Upper lobe of right lung (tissue), 1 donor: ENCODE measurements around the gene MRPL40. TPM values are rescaled to one million over a fixed set of nuclear protein-coding genes. Genes with fewer than 3 reads are reported as not detected.

Experiments used
- ATAC-seq: fragments of 200-7000 bp; cut with Tn5 transposase; one replicate; pipeline ENCODE4 v1.9.1; 2020; ENCODE audit warnings: mild to moderate bottlenecking, moderate library complexity
- DNase-seq: peaks from one replicate; pipeline ENCODE4 v3.0.0-alpha.2; 2020
- H3K27ac ChIP-seq: fragments of 200-600 bp; one replicate; pipeline ENCODE4 v1.8.0; 2022
- H3K27me3 ChIP-seq: fragments of 200-600 bp; one replicate; pipeline ENCODE4 v1.8.0; 2022; ENCODE audit warnings: mild to moderate bottlenecking
- H3K36me3 ChIP-seq: fragments of 200-600 bp; one replicate; pipeline ENCODE4 v1.8.0; 2022
- H3K4me1 ChIP-seq: fragments of 200-600 bp; one replicate; pipeline ENCODE4 v1.8.0; 2022
- H3K4me3 ChIP-seq: fragments of 200-600 bp; one replicate; pipeline ENCODE4 v1.8.0; 2022; ENCODE audit warnings: mild to moderate bottlenecking
- H3K9me3 ChIP-seq: fragments of 200-600 bp; one replicate; pipeline ENCODE4 v1.8.0; 2022
- CTCF ChIP-seq: fragments of 200-600 bp; IDR thresholded peaks from one replicate; pipeline ENCODE4 v1.8.0; 2022; ENCODE audit warnings: antibody characterized with exemption
- intact Hi-C: fragments of 100-400 bp; cut with DNase I; formaldehyde crosslinking; loops from one replicate; pipeline ENCODE4 v1.11.0; 2022
- total RNA-seq: library from RNA; stranded (reverse); fragmentation: NEBNext Ultra II Directional; extraction: Animal tissue kit (Norgen Biotek cat#: 25700); gene quantifications from one replicate; pipeline ENCODE4 v1.2.1, GENCODE V29; 2021
- donor health status: DM: no; HTN: yes; CAD: no; lungs with severe emphysema.

Gene MRPL40
- total RNA-seq, 1 donor from 2014 or later = 20.5 TPM

- TF ChIP-seq CTCF = no peak
- Histone ChIP-seq H3K27me3 (no peaks in the 10 kb centered on the region), H3K36me3 (peaks cover 68% of the 10 kb centered on the region), H3K4me1 (no peaks in the 10 kb centered on the region), H3K4me3 (no peak overlapping the region), H3K9me3 (no peaks in the 10 kb centered on the region), H3K27ac (no peak overlapping the region)
- intact Hi-C loops = no loop called here
- DNase-seq = no peak
- no peak for ATAC-seq
These were observed 25.5 kb upstream of the MRPL40 start for GRCh38 chr22:19406846-19407245.

GRCh38 chr22:19407649-19408606, 24.4 kb upstream of the MRPL40 start:
- DNase-seq (no peak), ATAC-seq (no peak)
- no peak overlapping the region for H3K4me3 ChIP-seq
- H3K4me1 ChIP-seq = no peaks in the 10 kb centered on the region
- H3K36me3 ChIP-seq = peaks cover 68% of the 10 kb centered on the region
- no peak overlapping the region for H3K27ac ChIP-seq
- no peaks in the 10 kb centered on the region for H3K9me3 ChIP-seq
- no peaks in the 10 kb centered on the region for H3K27me3 ChIP-seq
- TF ChIP-seq CTCF = no peak
- intact Hi-C loops = no loop called here

GRCh38 chr22:19410941-19411689, 21.2 kb upstream of the MRPL40 start:
- Histone ChIP-seq H3K9me3 (no peaks in the 10 kb centered on the region), H3K4me3 (no peak overlapping the region), H3K27ac (no peak overlapping the region), H3K27me3 (no peaks in the 10 kb centered on the region), H3K4me1 (no peaks in the 10 kb centered on the region), H3K36me3 (peaks cover 48% of the 10 kb centered on the region)
- TF ChIP-seq CTCF = no peak
- ATAC-seq (no peak), DNase-seq (no peak)
- intact Hi-C loops = no loop called here

GRCh38 chr22:19411690-19412045, 20.7 kb upstream of the MRPL40 start:
- intact Hi-C loops = no loop called here

GRCh38 chr22:19412478-19412877, 19.9 kb upstream of the MRPL40 start:
- Histone ChIP-seq H3K36me3 (peaks cover 35% of the 10 kb centered on the region), H3K27me3 (no peaks in the 10 kb centered on the region), H3K4me3 (no peak overlapping the region), H3K27ac (no peak overlapping the region), H3K4me1 (no peaks in the 10 kb centered on the region), H3K9me3 (no peaks in the 10 kb centered on the region)
- DNase-seq = no peak
- intact Hi-C loops = no loop called here
- no peak for TF ChIP-seq CTCF
- ATAC-seq = no peak

More at GRCh38 chr22:19411690-19412045, 20.7 kb upstream of the MRPL40 start:
- ATAC-seq = no peak
- no peaks in the 10 kb centered on the region for H3K27me3 ChIP-seq
- no peaks in the 10 kb centered on the region for H3K9me3 ChIP-seq
- no peaks in the 10 kb centered on the region for H3K4me1 ChIP-seq
- peaks cover 42% of the 10 kb centered on the region for H3K36me3 ChIP-seq
- H3K27ac ChIP-seq = no peak overlapping the region
- no peak for TF ChIP-seq CTCF
- DNase-seq = no peak
- H3K4me3 ChIP-seq = no peak overlapping the region
